ENCODE measurements around the gene SUN2.

The SUN2 gene

DNA sequence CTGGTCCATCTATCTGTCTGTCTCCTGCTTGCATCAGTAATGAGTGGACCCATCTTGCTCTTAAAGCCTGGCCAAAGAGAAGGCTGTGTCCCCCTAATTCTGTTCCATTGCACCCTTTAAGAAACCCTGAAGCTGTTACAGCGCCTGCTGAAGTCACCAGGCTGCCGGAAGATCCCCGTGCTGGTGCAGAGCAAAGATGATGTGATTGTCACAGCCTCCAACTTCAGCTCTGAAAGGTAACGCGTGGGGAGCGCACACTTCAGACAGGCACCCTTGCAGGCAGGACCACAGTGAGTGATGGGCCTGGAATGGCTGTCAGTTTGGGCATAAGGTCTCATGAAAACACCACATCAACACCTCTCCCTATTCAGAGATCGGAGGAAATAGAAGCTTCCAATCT lies 31.6 kb downstream of the SUN2 start:
- TF ChIP-seq, protein P1, sequence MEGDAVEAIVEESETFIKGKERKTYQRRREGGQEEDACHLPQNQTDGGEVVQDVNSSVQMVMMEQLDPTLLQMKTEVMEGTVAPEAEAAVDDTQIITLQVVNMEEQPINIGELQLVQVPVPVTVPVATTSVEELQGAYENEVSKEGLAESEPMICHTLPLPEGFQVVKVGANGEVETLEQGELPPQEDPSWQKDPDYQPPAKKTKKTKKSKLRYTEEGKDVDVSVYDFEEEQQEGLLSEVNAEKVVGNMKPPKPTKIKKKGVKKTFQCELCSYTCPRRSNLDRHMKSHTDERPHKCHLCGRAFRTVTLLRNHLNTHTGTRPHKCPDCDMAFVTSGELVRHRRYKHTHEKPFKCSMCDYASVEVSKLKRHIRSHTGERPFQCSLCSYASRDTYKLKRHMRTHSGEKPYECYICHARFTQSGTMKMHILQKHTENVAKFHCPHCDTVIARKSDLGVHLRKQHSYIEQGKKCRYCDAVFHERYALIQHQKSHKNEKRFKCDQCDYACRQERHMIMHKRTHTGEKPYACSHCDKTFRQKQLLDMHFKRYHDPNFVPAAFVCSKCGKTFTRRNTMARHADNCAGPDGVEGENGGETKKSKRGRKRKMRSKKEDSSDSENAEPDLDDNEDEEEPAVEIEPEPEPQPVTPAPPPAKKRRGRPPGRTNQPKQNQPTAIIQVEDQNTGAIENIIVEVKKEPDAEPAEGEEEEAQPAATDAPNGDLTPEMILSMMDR (IDR thresholded peaks at IDR 0.05), result no peak

DNA sequence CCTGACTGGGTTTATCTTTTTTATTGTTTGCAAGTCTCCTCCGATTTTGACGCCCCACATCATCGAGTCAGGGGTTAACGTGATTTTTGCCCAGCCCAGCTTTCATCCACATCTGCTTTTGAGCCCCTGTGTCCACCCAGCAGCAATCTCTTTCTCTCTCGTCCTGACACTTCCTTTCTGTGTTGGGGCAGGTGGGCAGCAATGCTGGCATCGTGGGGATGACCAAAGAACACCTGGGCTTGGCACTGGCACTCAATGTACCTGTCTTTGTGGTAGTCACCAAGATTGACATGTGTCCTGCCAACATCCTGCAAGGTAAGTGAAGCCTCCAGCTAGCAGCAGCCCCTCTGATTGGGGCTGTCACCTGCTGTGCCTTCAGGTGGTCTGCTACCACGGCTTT lies 34.2 kb downstream of the SUN2 start:
- TF ChIP-seq, protein P1 (IDR thresholded peaks at IDR 0.05), result no peak

DNA sequence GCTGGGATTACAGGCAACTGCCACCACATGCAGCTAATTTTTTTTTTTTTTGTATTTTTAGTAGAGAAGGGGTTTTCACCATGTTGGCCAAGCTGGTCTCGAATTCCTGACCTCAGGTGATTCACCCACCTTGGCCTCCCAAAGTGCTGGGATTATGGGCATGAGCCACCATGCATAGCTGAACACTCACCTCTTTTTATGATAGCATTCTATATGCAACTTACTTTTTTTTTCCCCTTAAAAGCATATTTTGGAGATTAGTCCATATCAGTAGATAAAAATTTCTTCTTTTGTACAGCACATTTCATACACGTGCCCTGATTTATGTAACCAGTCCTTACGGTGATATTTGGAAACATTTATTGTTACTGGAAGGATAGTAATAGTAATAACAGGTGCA lies 35.4 kb downstream of the SUN2 start:
- TF ChIP-seq, protein P1 (IDR thresholded peaks at IDR 0.05), result no peak

DNA sequence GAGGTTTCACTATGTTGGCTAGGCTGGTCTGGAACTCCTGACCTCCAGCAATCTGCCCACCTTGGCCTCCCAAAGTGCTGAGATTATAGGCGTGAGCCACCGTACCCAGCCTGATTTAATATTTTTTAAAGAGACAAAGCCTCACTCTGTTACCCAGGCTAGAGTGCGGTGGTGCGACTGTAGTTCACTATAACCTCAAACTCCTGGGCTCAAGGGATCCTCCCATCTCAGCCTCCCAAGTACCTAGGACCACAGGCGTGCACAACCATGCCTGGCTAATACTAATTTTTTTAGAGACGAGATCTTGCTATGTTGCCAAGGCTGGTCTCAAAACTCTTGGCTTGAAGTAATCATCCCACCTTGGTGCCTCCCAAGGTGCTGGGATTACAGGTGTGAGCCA lies 36.6 kb downstream of the SUN2 start:
- TF ChIP-seq, protein P1 (IDR thresholded peaks at IDR 0.05), result no peak

DNA sequence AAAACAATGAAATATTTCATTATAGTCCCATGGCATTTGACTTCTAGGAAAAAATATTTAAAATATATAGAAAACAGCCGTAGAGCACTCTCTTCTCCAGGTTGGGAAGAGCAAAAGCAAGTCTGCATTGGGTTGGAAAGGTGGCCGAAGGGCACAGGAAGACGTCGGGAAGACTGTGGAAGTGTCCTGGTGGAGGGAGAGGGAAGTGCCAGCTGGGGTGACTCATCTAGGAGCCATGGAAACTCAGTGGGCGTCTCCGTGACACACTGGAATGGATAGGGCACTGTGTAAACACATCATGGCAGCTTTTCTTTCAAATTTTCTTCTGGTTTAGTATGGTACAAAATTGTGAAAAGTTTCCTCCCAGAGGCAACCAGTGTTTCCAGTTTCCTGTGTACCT lies 37.4 kb downstream of the SUN2 start:
- TF ChIP-seq, protein P1 (IDR thresholded peaks at IDR 0.05), result peak; percentile 30; the same call in 1 of the 2 replicates

DNA sequence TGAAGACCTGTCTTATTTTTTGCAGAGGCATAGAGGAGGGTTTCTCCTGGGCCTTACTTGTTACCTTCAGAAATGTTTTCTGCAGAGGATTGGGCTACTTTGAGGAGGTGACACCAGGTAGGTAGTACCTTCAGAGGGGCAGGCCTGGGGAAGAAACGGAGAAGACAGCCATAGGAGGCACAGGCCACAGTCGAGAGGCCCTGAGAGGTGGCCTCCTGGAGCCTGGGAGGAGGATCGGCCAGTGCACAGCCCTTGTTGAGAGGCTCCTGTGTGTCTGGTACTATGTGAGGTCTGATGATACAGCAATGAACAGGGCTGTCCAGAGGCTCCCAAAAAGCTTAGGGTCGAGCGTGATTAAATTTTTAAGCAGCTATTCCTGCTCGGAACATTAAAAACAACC lies 38.6 kb downstream of the SUN2 start:
- TF ChIP-seq, protein P1 (IDR thresholded peaks at IDR 0.05), result no peak

DNA sequence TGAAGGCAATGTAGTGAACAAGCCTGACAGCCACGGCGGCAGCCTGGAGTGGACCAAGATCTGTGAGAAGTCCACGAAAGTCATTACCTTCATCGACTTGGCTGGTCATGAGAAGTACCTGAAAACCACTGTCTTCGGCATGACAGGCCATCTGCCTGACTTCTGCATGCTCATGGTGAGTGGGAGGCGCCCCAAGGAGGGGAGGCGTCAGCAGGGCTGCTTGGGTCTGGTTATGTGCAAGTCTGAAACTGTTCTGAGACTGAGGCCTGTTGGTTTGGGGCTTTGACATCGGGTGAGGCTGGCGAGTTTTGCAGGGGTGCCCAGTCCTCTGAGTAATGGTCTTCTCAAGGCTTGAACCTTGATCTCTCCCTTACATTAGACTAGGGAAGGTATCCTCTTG lies 39.0 kb downstream of the SUN2 start:
- TF ChIP-seq, protein P1 (IDR thresholded peaks at IDR 0.05), result no peak

DNA sequence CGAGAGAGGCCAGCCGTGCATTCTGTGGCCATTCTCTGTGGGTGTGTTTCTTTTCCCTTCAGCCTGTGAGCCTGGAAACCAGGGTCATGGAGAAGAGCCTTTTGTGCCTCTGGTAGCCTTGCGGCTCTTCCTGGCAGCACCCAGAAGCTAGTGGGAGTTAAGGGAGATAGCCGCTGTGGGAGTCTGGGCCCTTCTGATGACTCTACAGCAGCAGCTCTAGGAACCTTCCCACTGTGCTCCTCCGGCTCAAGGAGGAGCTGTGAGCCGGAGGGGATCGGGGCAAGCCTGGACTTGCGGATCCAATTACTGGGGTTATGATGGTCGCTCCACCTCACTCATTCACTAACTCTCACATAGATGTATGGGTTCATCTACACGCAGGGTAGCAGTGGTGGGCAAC lies 39.5 kb downstream of the SUN2 start:
- TF ChIP-seq, protein P1 (IDR thresholded peaks at IDR 0.05), result no peak
